HG03342 (cell line): ENCODE measurements around the gene CEP131.

Experiments
- ATAC-seq: cut with Tn5 transposase; IDR thresholded peaks from one replicate; pipeline ENCODE4 v1.9.1; 2021; ENCODE audit warnings: mild to moderate bottlenecking, moderate library complexity; ENCODE audit not compliant: unreplicated experiment

CEP131 gene

GRCh38 chr17:81189670-81190530 lies 32.9 kb downstream of the CEP131 start:
- ATAC-seq: no peak

GRCh38 chr17:81189016-81189415 lies 33.7 kb downstream of the CEP131 start:
- no peak for ATAC-seq

GRCh38 chr17:81188491-81188840 lies 34.3 kb downstream of the CEP131 start:
- no peak for ATAC-seq

- ATAC-seq: no peak
Observed at GRCh38 chr17:81187586-81188490, 34.9 kb downstream of the CEP131 start.

- no peak for ATAC-seq
Observed at GRCh38 chr17:81187120-81187519, 35.6 kb downstream of the CEP131 start.

GRCh38 chr17:81186203-81186602 lies 36.6 kb downstream of the CEP131 start:
- no peak for ATAC-seq

- ATAC-seq: no peak
Observed at GRCh38 chr17:81184555-81184954, 38.2 kb downstream of the CEP131 start.

GRCh38 chr17:81183807-81184206 lies 39.0 kb downstream of the CEP131 start:
- ATAC-seq: no peak

- no peak for ATAC-seq
Observed at GRCh38 chr17:81183316-81183715, 39.4 kb downstream of the CEP131 start.

- ATAC-seq: no peak
Observed at GRCh38 chr17:81182596-81182995, 40.2 kb downstream of the CEP131 start.

- ATAC-seq: no peak
Observed at GRCh38 chr17:81181811-81182185, 41.0 kb downstream of the CEP131 start.

GRCh38 chr17:81180836-81181810 lies 41.6 kb downstream of the CEP131 start:
- no peak for ATAC-seq

- ATAC-seq: no peak
Observed at GRCh38 chr17:81179861-81180260, 42.9 kb downstream of the CEP131 start.

- ATAC-seq: no peak
Observed at GRCh38 chr17:81179220-81179619, 43.5 kb downstream of the CEP131 start.

- ATAC-seq: no peak
Observed at GRCh38 chr17:81178136-81179091, 44.4 kb downstream of the CEP131 start.

GRCh38 chr17:81176666-81177065 lies 46.1 kb downstream of the CEP131 start:
- no peak for ATAC-seq

- no peak for ATAC-seq
Observed at GRCh38 chr17:81173762-81174155, 49.0 kb downstream of the CEP131 start.

- no peak for ATAC-seq
Observed at GRCh38 chr17:81173052-81173761, 49.6 kb downstream of the CEP131 start.

- ATAC-seq: no peak
Observed at GRCh38 chr17:81171941-81172340, 50.8 kb downstream of the CEP131 start.
